Right atrium auricular region (tissue), 2 donors: ENCODE results near the gene TAF4. TPM values are rescaled to one million over a fixed set of nuclear protein-coding genes. Genes with fewer than 3 reads are reported as not detected.

ENCODE experiments used
- DNase-seq: peaks from one replicate; pipeline ENCODE4 v3.0.0-alpha.2; 2019; ENCODE audit warnings: low spot score
- H3K27ac ChIP-seq, 2 donors: fragments of 200-600 bp; sonication (generic); 1 replicate in 1 of 2; 2 replicates in 1 of 2; pipeline ENCODE4 v1.5.1; 2016 to 2019
- H3K27me3 ChIP-seq, 2 donors: fragments of 200-600 bp; sonication (generic); one replicate each; pipeline versions ENCODE4 v1.5.1 to v1.6.0; 2017 to 2019
- H3K36me3 ChIP-seq: fragments of 200-600 bp; sonication (generic); one replicate; pipeline ENCODE4 v1.5.1; 2016
- H3K4me1 ChIP-seq, 2 donors: fragments of 200-600 bp; sonication (generic); one replicate each; pipeline versions ENCODE4 v1.5.1 to v1.6.0; 2017 to 2019
- H3K4me3 ChIP-seq, 2 donors: fragments of 200-600 bp; sonication (generic); 1 replicate in 1 of 2; 2 replicates in 1 of 2; pipeline ENCODE4 v1.5.1; 2017 to 2019; ENCODE audit warnings: mild to moderate bottlenecking in 1 of 2, moderate library complexity in 1 of 2
- H3K9me3 ChIP-seq, 2 donors: fragments of 200-600 bp; sonication (generic); one replicate each; pipeline ENCODE4 v1.5.1; 2019
- total RNA-seq, 2 donors: library from RNA; depleted of rRNA; stranded (reverse); fragments of >200 nt; gene quantifications; one replicate each; pipeline ENCODE4 v1.1.0, GENCODE V29; 2016
- TF ChIP-seq, protein P1 (sequence below), 2 donors: fragments of 200-600 bp; sonication (generic); IDR thresholded peaks; one replicate each; pipeline ENCODE4 v1.5.1; 2019; ENCODE audit warnings: antibody characterized with exemption in 2 of 2

The TAF4 gene
- total RNA-seq, 2 donors from 2014 or later = 8.3 to 18.0 TPM

GRCh38 chr20:62012631-62013030 is 53.0 kb downstream of the TAF4 start:
- Histone ChIP-seq H3K9me3 (no peaks in the 10 kb centered on the region), H3K27ac (no peak overlapping the region), H3K4me3 (no peak overlapping the region), H3K4me1 (no peaks in the 10 kb centered on the region), H3K27me3 (no peaks in the 10 kb centered on the region), H3K36me3 (peaks cover 32% of the 10 kb centered on the region)
- DNase-seq = no peak
- TF ChIP-seq, protein P1, sequence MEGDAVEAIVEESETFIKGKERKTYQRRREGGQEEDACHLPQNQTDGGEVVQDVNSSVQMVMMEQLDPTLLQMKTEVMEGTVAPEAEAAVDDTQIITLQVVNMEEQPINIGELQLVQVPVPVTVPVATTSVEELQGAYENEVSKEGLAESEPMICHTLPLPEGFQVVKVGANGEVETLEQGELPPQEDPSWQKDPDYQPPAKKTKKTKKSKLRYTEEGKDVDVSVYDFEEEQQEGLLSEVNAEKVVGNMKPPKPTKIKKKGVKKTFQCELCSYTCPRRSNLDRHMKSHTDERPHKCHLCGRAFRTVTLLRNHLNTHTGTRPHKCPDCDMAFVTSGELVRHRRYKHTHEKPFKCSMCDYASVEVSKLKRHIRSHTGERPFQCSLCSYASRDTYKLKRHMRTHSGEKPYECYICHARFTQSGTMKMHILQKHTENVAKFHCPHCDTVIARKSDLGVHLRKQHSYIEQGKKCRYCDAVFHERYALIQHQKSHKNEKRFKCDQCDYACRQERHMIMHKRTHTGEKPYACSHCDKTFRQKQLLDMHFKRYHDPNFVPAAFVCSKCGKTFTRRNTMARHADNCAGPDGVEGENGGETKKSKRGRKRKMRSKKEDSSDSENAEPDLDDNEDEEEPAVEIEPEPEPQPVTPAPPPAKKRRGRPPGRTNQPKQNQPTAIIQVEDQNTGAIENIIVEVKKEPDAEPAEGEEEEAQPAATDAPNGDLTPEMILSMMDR (IDR thresholded peaks at IDR 0.05) = no peak

DNA sequence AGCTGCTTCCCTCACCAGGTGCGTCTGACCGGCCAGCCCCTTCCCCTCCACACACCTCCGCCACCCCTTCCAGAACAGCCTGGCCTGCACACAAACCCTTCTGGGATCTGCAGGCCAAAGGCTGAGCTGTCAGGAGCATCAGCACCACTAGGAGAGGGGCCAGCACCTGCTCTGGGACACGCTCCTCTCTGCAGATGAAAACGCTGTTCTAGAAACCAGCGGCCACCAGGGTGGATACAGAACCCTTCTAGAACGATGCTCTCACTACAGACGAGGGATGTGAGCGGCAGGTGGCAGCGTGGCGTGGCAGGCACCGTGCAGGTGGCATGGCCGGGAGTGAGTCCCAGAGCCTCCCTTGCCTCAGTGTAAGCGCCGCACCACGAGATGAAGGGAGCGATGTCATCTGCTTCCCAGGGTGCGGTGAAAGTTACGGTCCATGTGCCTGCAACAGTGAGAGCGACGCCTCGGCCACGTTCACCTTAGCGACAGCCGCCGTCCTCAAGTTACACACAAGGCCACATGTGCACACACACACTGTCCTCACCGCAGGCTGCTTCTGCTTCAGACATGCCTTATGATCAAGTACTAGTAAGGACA is 53.6 kb downstream of the TAF4 start:
- no peak for DNase-seq
- Histone ChIP-seq H3K4me1 (no peaks in the 10 kb centered on the region), H3K27me3 (no peaks in the 10 kb centered on the region), H3K36me3 (peaks cover 38% of the 10 kb centered on the region), H3K4me3 (no peak overlapping the region), H3K9me3 (no peaks in the 10 kb centered on the region), H3K27ac (no peak overlapping the region)
- TF ChIP-seq, protein P1 (IDR thresholded peaks at IDR 0.05) = no peak

- no peak for DNase-seq
- peaks cover 42% of the 10 kb centered on the region for H3K36me3 ChIP-seq
- TF ChIP-seq, protein P1 (IDR thresholded peaks at IDR 0.05) = no peak
- no peak overlapping the region for H3K4me3 ChIP-seq
- H3K4me1 ChIP-seq = no peaks in the 10 kb centered on the region
- no peak overlapping the region for H3K27ac ChIP-seq
- H3K9me3 ChIP-seq = no peaks in the 10 kb centered on the region
- no peaks in the 10 kb centered on the region for H3K27me3 ChIP-seq
Observed at GRCh38 chr20:62011403-62011790, 54.3 kb downstream of the TAF4 start.

- Histone ChIP-seq H3K27ac (no peak overlapping the region), H3K36me3 (peaks cover 49% of the 10 kb centered on the region), H3K9me3 (no peaks in the 10 kb centered on the region), H3K4me1 (no peaks in the 10 kb centered on the region), H3K27me3 (no peaks in the 10 kb centered on the region), H3K4me3 (no peak overlapping the region)
- no peak for DNase-seq
- TF ChIP-seq, protein P1 (IDR thresholded peaks at IDR 0.05) = peak; percentile 41 to 73
Observed at GRCh38 chr20:62010551-62011402, 54.9 kb downstream of the TAF4 start.

DNA sequence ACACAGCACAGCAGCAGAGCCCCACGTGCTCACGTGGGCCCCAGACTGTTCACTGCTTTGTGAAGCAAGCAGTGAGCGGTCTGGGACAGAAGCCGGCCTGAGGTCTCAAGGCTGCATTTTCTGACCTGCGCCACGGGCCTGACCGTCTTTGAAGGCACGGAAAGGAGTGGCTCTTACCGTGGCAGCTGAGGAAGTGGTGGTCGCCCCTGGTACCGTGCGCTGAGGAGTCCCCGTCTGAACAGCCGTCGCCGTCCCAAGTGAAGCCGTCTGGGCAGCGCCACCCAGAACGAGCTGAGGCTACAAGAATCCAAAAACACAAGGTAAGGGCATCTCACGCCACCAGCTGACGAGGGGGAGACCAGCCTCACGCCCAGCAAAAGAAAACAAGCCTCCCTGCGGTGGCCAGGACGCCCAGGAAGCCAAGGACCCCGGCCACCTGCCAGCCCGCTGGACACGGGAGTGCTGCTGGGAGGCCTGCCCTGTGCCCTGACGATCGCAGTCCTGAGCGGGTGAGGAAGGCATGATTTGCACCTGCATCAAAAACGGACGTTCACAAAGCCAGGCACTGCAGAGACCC is 55.7 kb downstream of the TAF4 start:
- Histone ChIP-seq H3K27me3 (no peaks in the 10 kb centered on the region), H3K27ac (no peak overlapping the region), H3K4me3 (no peak overlapping the region), H3K36me3 (peaks cover 55% of the 10 kb centered on the region), H3K4me1 (no peaks in the 10 kb centered on the region), H3K9me3 (no peaks in the 10 kb centered on the region)
- TF ChIP-seq, protein P1 (IDR thresholded peaks at IDR 0.05) = no peak
- DNase-seq = no peak
